Measurements from ENCODE around the gene ZNF155.
A peak's percentile ranks its signal among the peaks of the same experiment; 100 is the strongest.
"Not testable (repeated sequence)": the region's sequence is repeated elsewhere in the genome, so short reads cannot be mapped to it uniquely, and the experiment has no call there.

The ZNF155 gene

DNA sequence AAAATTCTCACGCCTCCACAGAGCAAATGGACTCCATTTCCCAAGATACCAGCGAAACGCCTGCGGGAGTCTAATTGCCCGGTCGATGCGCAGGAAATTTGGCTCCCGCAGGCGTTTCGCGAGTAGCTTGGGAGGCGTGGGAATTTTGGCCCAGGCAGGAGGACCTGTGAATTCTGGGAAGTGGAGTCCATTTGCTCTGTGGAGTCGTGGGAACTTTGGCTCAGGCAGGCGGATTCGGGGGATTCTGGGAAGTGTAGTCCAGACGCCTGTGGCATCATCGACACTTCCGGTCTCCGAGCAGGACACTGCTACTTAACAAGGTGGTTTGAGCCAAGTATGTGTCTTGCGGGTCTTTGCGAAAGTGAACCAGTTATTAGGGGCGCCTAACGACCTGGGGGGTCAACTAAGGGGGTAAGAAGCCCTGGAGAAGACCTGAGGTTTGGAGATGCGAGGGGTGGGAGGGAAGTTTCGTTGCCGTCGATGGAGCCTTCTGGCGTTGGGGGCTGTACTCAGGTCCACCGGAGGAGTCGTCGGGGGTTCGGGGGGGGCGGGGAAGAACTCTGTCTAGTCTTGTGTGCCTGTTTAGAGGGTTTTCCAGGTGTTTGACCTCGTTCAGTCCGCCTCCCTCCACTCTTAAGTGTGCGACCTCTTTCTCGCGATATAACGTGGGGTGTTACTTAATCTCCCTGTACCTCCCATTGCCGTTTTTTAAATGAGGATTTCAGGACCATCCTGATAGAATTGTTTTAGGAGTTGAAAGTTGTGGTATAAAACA is at the start of gene ZNF155:
ZNF155 (plus strand) TSS at position 277 of the 775 bp plus-strand sequence. CDS start 4,356 bp downstream, outside the sequence.
- peak; percentile 53 to 55 for DNase-seq (ENCODE audit: low read depth in 2 of 2)

DNA sequence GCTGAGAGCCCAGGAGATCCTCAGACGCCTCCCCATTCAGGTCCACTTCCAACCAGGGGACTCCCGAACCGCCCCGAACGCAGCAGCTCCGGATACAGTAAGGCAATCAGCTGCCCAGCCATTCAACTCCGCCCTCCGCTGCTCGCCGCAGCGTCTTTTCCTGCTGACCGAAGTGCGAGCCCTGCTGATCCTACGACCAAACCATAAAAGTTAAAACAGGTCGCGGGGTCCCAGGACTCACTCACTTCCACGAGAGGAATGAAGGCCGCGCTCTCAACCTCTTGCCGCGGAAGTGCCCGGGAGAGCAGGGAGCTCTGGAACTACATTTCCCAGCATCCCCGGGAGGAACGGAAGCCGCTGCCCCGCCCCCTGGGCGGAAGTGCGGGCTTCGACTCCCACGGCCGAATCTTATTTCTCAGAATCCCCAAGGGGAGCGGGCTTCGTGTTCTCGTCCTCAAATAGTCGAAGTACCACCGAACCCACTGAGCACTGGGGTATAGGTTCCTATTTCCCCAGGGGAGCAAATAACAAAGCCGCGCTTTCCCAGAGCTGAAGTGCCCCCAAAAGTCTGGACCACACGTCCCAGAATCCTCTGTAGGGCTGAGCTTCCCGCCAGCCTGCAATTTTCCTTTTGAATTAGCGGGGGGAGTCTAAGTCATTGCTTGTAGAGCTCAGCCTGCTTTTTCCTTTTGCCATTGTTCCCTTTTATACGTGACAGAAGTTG is 48.8 kb upstream of the ZNF155 start, which contains the start of gene ZNF45:
ZNF45 (minus strand) TSS at position 298 of the 724 bp plus-strand sequence. CDS start 13,097 bp downstream, outside the sequence.
- peak; percentile 78 to 86 for DNase-seq (ENCODE audit: low read depth in 2 of 2)

DNA sequence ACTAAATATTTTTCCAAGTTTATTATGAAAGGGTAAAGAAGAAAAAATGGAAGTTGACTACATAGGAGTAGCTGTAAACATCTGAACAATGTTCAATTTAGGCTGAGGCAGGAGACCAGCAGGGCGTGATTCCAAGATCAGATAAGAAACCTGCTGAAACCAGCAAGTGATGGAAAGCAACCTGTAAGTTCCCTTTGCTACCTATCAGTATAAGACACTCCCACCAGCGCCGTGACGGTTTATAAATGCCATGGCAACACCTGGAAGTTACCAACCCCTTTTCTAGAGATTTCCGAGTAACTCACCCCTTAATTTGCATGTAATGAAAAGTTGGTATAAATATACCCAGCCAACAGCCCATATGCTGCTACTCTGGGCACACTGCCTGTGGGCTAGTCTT is 47.8 kb upstream of the ZNF155 start:
- no peak for DNase-seq (ENCODE audit: low read depth in 2 of 2)

DNA sequence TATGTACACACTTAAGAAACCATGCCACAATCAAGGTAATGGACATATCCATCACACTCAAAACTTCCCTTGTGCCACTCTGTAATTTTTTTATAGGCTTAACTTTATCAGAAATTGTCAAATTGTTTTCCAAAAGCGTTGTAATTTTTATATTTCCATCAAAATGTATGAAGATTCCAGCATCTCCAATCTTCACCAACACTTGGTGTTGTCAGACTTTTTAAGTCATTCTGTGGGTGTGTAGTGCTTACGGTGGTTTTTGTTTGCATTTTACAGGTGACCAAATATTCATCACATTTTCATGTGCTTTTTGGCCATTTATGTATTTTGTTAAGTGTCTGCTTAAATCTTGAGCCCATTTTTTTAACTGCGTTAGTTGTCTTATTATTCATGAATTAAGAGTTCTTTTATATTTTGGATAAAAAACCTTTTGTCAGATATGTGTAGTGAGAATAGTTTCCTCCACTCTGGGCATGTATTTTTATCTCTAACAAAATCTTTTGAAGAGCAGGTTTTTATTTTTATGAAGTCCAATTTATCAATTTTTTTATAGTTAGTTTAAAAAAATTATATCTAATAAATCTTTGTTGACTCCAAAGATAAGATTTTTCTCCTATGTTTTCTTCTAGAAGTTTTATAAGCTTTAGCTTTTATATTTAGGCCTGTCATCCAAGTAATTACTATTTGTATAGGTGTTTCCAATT is 44.3 kb upstream of the ZNF155 start:
- DNase-seq (ENCODE audit: low read depth in 2 of 2): no peak

DNA sequence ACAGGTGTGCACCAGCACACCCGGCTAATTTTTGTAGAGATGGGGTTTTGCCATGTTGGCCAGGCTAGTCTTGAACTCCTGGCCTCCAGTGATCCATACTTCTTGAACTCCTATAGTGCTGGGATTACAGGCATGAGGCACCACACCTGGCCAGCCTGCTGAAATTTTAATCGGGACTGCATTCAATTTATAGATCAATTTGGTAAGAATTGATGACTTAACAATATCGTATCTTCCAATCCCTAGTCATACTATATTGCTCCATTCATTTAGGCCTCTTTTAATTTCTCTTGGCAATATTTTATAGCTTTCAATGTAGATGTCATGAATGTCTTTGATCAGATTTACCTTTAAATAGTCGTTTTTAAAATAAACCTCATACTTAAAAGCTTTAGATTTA is 43.3 kb upstream of the ZNF155 start:
- no peak for DNase-seq (ENCODE audit: low read depth in 2 of 2)

DNA sequence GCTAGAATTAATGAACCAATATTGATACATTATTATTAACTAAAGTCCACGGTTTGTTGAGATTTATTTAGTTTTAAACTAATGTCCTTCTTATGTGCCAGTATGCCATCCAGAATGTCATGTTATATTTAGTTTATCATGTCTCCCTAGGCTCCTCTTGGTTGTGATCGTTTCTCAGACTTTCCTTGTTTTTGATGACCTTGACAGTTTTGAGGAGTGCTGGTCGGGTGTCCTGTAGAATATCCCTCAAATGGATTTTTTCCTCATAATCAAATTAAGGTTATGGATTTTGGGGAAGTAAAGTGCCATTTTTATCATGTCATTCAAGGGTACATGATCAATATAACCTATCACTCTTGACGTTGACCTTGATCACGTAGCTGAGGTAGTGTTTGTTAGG is 42.8 kb upstream of the ZNF155 start:
- DNase-seq (ENCODE audit: low read depth in 2 of 2): no peak

DNA sequence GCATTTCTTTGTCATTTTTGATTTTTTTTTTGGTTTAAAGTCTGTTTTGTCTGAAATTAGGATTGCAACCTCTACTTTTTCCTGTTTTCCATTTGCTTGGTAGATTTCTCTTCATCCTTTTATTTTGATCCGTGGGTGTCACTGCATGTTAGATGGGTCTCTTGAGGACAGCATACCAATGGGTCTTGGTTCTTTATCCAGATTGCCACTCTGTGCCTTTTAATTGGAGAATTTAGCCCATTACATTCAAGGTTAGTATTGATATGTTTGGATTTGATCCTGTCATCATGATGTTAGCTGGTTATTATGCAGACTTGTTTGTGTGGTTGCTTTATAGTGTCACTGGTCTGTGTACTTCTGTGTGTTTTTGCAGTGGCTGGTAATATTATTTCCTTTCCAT is 36.6 kb upstream of the ZNF155 start:
- not testable (repeated sequence) for DNase-seq (ENCODE audit: low read depth in 2 of 2)

DNA sequence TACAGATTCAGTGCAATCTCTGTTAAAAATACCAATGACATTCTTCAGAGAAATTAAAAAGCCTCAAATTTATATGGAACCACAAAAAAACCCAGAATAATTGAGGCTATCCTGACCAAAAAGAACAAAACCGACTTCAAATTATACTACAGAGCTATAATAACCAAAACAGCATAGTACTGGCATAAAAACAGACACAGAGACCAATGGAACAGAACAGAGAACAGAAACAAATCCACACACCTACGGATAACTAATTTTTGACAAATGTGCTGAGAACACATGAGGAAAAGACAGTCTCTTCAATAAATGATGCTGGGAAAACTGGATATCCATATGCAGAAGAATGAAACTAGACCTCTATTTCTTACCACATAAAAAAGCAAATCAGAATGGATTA is 34.2 kb upstream of the ZNF155 start:
- not testable (repeated sequence) for DNase-seq (ENCODE audit: low read depth in 2 of 2)

DNA sequence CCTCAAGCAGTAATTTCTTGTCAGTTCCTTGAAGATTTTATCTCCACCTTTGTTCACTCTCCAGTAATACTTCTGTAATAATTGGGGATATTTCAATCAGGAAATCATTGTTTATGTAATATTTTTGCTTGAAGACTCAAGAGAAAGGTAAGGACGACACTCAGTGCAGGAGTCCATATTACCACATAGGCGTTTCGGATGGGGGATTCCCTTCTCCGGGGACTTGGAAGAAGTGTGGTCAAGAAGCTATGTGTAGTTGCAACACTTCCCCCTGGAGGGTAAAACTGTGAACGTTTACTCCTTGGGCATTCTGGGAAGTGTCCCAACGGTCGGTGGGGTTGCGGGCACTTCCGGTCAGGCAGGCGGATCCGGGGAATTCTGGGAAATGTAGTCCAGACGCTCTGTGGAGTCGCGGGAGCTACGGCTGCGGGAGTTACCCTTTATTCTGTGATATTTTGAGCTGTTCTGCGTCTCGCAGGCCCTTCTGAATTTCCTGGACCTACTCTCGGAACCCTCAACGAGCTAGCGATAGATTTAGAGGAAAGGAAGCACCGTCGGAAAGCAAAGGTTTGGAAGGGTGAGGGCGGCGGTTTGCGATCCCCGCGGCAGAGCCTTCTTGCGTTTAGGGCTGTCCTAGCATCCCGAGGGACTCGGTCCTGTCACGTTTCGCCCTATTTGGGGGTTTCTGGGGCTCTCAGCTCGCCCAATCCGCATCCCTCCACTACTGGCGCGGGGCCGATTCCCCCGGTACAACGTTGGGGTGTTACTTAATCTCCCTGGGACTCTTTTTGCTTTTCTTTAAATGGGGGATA is 32.9 kb upstream of the ZNF155 start, which contains the start of gene ZNF221:
ZNF221 (plus strand) TSS at position 395 of the 812 bp plus-strand sequence. CDS start 11,499 bp downstream, outside the sequence.
- DNase-seq (ENCODE audit: low read depth in 2 of 2): peak; percentile 45 to 49

DNA sequence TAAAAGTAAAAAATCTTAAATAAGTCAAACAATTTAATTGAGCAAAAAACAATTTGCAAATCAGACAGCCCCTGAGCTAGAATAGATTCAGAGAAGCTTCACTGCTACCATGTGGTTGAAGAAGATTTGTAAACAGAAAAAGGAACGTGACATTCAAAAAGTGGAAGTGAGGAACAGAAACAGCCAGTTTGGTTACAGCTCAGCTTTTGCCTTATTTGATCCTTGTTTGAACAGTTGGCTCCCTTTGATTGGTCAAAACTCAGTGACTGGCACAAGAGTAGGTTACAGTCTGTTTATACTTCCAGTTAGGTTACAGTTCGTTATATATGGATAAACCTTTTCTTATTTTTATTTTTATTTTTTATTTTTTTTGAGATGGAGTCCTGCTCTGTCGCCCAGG is 27.2 kb upstream of the ZNF155 start:
- no peak for DNase-seq (ENCODE audit: low read depth in 2 of 2)

DNA sequence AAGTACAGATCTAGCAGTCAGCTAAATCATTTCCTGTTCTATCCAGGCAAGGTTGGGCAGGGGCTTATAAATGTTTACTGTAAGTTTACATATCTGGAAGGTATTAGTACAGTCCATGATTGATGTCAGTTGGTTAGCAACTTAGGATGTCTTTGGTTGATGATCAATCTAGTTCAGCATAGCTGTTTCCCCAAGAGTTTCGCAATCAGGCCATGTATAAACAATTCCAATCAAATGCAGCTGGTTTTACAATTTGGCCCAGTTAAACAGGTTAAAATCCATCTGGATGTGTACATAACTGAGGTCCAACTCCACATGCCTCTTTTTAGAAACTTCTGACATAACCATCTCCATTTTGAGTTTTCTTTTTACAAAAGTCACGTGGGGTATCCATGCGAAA is 26.1 kb upstream of the ZNF155 start:
- no peak for DNase-seq (ENCODE audit: low read depth in 2 of 2)

DNA sequence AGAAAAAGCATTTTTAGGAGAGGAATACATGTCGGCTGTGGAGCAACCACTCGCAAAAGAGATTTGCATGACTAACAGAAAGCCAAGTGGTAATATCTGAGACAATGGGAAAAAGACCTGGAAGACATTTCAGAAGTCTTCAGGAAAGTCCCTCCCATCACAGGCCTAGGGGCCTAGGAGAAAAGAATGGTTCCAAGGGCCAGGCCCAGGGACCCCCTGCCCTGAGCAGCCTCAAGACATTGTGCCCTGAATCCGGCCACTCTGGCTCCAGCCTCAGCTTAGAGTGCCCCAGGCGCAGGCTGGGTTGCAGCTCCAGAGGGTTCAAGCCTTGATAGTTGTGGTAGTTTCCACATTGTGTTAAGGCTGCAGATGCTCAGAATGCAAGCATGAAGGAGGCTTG is 23.6 kb upstream of the ZNF155 start:
- no peak for DNase-seq (ENCODE audit: low read depth in 2 of 2)

DNA sequence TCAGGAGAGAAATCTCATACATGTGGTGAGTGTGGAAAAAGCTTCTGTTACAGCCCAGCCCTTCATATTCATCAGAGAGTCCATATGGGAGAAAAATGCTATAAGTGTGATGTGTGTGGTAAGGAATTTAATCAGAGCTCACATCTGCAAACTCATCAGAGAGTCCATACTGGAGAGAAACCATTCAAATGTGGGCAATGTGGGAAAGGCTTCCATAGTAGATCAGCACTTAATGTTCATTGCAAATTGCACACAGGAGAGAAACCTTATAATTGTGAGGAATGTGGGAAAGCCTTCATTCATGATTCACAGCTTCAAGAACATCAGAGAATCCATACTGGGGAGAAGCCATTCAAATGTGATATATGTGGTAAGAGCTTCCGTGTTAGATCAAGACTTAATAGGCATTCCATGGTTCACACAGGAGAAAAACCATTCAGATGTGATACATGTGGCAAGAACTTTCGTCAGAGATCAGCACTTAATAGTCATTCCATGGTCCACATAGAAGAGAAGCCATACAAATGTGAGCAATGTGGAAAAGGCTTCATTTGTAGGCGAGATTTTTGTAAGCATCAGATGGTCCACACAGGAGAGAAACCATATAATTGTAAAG is 17.8 kb upstream of the ZNF155 start:
- no peak for DNase-seq (ENCODE audit: low read depth in 2 of 2)

DNA sequence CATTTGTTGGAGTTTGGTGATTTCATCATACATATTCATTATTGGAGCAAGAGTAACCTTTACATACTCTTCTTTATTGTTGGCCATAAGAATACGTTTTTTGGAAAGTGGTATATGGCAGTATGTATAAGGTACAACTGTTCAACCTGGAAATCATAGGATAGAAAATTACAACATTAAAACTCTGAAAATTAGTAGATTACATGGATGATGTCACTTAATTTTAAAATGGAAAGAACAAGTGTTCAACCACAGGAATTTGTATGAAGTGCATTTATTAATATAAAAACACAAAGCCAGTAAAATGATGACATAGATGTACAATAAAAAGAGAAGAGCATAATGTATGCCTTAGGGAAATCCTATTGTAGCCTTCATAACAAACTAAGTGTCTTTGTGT is 7.3 kb upstream of the ZNF155 start:
- DNase-seq (ENCODE audit: low read depth in 2 of 2): no peak

DNA sequence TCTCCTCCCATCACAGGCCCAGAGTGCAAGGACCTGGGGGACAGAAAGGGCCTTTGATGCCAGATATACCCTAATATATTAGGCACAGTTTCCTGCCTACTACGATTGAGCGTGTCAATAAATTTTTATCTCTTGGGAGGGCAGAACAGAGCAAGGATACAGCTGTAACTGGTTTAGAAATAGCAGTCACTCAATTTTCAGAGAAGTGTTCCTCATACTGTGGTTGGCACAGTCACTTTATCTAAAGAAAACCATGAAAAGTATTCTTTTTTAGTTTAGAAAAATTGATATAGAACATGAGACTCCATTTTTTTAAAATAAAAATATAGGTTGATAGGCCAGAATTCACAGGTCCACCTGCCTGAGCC is 460 bp upstream of the ZNF155 start:
- no peak for DNase-seq (ENCODE audit: low read depth in 2 of 2)

DNA sequence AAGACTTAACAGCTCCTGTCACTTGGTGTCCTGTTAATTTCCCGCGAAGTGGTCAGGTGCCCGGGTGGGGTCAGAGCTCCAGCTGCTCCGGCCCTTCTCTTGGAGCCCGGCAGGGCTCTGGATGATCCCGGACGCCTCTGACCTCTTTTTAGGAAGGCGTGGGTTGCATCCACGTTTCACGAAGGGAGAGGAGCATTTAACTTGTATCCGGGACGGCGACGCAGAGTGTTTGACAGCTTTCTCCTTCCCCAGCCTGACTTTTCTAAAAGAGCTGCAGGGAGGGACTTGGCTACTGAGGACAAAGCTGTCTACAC is 656 bp downstream of the ZNF155 start:
- DNase-seq (ENCODE audit: low read depth in 2 of 2): no peak

DNA sequence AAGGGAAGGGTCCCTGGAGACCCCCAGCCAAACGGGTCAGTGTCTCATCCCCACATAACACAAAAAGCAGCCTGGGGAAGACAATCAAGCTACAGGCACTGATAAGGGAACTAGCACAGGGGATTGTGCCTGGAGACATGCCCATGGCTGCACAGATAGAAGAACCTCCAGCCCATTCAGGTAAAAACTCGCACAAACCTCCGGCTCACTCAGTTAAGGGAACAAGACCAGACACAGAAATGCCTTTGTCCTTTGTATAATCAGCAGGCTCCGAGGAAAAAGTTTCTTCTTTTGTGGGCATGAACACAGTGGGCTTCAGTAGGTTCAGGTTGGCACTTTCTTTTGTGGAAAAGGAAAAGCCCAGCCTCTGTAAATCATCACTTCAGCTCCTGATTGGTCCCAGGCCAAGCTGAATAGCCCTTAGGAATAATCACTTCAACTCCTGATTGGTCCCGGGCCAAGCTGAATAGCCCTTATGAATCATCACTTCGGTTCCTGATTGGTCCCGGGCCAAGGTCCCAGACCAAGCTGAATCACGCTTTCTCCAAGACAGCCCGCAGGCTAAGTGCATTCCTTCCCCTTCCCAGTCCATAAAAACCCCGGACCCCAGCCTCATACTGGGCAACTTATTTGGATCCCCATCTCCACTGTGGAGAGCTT is 13.8 kb downstream of the ZNF155 start:
- no peak for DNase-seq (ENCODE audit: low read depth in 2 of 2)

DNA sequence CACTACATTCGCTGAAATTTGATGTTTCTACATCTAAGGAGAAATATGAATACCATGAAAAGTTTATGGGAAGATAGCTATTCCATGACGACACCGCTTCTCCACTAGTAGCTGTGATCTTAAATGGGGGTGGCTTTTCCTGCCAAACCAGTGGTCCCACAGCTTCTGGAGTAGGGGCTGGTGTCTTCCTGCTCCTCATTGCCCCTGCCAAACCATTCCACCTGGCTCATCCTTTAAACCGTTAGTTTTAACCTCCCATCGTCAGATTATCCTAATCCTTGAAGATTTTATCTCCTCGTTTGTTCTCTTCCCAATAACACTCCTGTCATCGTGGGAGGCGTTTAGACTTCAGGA is 18.2 kb downstream of the ZNF155 start:
- no peak for DNase-seq (ENCODE audit: low read depth in 2 of 2)

DNA sequence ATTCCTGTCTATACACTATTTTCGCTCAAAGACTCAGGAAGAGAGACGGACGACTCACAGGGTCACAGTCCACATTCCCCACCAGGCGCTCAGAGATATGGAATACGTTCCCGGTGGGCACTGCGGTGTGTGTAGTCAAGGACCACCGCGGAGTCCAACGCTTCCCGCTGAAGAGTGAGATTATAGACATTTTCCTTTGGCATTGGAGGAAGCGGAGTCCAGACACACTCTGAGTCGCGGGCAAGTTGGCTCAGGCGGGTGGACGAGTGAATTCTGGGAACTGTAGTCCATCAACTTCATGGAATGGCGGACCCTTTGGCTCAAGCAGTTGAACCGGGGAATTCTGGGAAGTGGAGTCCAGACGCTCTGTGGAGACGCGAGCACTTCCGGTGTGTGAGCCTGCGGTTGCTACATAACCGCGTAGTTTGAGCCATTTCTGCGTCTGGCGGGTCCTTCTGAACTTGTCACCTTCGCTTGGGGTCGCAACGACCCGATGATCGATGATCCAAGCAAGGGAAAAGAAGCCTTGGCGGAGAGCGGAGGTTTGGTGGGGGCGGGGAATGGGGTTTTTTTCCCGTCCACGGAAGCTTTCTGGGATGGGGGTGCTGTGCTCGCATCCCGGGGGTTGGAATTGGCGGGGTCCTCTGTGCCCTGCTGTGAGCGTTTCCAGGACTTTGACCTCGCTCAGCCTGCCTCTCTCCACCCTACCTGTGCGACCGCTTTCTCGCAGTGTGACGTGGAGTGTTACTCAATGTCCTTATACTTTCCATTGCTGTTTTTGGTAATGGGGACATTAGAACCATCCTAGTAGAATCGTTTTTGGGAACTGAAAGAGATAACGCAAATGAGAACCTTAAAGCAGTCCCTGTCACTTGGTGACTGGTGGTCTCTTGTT is 18.8 kb downstream of the ZNF155 start, which contains the start of gene ZNF230:
ZNF230 (plus strand) TSS at position 392 of the 895 bp plus-strand sequence. CDS start 4,122 bp downstream, outside the sequence.
- DNase-seq (ENCODE audit: low read depth in 2 of 2): peak; percentile 76 to 81
